NCI-H526 treated with DMSO at 0.1 percent for 48 hours (cell line): ENCODE data around the gene SNX27.

Experiments used
- DNase-seq: peaks from one replicate; lab custom pipeline; 2025; lab: John Stamatoyannopoulos, UW

The SNX27 gene

DNA sequence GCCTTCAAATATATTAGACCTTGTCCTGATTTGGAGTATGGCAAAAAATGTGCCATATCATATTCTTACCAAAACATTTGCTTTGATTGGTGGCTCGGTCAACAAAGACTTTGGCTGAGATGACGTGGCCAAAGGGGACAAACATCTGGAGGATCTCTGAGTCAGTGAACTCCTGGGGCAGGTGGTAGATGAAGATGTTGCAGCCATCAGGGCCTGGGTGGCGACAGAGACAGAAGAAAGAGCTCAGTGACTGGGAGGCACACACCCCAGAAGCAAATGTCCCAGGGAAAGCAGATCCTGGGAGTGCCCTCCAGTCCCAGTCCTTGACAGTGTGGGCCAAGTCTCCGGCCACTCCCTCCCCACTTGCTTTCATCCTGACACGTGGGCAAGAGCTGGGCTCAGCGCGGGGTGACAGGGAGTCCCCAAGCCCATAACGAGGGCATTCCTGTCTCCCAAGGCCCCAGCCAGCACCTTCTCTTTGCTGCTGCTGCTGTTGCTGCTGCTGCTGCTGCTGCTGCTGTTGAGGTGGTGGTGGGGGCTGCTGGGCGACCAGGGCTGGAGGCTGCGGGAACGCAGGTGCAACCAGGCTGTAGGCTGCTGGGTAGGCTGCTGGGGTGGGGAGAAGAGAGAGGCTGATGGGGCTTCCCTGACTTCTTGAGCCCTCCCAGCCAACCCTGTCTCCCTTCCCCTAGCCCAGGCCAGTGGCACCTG, 94.1 kb downstream of the SNX27 start:
- no peak for DNase-seq

DNA sequence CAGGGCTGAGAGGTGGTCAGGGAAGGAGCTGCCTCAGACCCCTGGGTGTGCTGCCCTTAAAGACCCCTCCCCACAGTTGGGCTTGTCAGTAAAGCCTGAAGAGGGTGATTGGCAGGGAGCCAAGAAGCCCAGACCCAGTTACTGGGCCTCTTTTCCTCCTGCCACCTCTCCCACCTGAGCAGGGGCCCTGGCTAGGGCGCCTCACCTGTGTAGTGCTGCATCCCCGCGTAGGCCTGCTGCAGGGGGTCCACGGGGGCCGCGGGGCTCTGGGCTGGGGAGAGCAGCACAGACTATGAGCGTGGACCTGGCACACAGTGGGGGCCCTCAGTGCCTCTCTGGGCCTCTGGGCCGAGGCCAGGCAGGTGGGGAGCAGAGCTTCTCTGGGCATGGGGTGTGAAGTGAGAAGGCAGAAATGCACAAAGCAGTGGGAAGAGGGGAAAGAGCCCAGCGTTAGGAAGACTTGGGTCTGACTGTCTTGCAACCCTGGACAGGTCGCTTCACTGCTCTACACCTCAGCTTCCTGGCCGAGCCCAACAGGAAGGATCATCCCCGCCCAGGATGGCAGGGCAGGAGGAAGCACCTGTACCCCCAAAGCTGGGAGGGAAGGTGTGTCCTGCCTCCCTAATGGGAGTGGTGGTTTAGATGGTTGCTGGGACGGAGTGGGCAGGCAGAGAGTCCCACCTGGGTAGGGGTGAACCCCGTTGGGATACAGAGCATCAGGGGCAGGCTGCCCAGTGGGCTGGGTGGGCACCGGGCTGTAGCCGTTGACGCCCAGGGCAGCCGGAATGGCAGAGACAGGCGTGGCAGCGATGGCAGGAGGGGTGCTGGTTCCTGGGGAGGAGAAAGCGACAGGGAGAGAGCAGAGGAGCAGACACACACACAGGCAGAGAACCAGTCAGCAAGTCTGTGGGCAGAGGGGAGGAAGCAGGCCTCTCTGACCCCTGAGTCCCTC, 94.9 kb downstream of the SNX27 start:
- DNase-seq: no peak

DNA sequence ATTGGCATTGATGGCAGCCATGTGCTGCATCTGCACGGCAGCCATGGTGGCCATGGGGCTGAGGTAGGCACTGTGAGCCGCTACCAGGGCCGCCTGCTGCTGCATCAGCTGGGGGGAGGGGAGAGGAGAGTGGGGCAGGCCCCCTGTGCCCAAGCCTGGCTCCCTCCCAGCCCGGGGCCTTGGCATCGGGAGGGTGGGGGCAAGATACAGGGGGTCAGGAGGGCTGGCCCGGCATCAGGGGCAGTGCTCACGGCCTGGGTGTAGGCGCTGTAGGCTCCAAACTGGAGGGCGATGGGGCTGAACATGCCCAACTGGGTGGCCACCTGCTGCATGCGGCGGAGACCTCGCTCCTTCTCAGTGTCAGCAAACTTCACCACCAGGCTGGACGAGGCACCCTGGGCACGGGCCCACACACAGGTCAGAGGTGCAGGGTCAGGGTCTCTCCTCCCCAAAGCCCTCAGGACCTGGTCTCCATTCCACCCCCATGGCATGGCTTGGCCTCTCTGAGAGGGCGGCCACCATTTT, 95.8 kb downstream of the SNX27 start:
- DNase-seq: no peak

DNA sequence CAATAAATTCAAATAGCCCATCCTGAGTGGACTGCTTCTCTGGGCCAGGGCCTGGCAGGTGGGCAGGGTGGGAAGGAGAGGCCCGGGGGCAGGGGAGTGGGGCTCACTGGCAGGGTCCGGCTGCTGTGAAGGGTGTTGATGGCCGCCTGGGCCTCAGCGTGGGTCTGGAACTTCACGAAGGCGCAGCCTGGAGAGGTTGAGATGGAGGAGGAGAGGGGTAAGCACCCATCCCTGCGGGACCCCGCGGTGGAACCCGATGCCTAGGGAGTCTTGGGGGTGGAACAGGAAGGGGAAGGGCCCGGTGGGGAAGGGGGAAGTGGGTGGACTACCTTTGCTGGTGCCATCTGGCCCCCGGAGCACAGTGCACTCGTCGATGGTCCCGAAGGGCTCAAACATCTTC, 97.0 kb downstream of the SNX27 start:
- no peak for DNase-seq

DNA sequence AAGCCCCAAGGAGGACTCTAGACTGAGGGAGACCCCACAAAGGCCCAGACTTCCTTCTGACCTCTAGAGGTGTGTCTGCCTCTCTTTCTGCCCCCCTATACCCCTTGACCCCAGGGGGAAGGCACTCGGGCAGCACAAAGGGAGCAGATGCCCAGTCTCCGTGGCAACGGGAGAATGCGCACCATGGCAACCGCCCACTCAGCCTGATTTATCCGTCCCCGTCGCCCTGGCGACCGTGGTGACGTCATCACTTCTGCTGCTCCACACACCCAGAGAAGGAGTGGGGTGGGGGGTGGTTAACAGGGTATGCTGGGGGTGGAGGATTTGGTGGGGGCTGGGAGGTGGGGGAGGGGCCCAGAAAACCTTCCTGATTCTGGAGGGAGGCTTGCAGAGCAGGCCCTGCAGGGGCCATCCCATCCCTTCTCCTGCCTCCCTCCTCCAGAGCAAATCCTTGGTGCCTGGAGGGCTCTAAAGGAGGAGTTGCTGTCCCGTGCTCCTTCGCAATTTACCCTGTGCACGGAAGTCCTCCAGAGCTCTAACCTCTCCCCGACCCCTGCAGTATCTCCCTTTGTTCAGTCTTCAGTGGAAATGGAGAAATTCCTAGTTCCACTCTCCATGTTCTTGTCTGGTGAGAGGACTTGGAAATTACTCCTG, 98.5 kb downstream of the SNX27 start:
- no peak for DNase-seq

DNA sequence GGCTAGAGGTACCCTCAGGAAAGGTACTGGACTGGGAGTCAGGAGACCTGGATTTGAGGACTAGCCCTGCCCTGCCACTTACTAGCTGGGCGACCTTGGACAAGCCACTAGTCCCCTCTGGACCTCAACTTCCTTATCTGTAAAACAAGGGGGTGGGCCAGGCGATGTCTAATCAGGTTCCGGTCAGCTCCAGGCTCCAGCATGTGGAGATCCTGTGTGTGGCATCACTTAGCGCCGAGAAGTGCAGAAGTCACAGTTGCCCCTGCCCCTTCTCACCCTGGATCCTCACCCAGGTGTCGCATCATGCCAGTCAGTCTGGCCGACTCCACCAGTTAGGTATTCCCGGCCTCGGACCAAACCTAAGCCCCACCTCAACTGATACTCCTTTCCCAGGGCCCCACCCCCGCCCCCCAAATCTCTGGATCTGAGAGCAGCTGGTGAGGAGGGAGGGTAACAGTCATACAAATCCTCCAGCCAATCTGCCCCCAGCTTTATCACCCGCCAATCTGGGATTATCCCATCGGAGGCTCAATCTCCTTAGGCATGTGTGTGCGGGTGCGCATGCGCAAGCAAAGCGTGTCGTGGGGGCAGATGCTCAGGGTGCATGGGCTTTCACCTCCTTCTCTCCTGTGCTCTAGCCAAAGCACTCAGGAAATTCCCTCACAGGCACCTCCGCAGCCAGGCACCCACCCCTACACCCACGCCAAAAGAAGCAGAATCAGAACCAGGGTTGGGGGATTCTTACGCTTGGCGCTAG, 99.4 kb downstream of the SNX27 start:
- no peak for DNase-seq

DNA sequence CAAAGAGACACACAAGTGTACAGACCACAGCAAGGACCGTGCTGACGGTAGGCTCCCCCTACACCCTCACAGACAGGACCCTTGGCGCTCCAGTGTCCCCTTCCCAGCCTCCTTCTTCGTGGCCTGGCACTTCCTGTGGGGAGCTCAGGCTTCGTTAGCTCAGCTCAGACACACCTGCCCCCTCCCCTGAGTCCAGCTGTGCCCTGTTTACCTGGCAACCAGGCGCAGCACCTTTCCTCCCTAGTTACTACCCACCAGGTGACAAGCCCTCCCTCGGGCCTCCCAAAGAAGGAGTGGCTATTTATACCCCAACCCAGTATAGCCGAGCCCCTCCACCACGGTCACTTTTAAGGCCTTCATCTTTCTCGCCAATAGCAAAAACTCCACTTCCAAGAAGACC, 100.1 kb downstream of the SNX27 start:
- peak; percentile 49 for DNase-seq

DNA sequence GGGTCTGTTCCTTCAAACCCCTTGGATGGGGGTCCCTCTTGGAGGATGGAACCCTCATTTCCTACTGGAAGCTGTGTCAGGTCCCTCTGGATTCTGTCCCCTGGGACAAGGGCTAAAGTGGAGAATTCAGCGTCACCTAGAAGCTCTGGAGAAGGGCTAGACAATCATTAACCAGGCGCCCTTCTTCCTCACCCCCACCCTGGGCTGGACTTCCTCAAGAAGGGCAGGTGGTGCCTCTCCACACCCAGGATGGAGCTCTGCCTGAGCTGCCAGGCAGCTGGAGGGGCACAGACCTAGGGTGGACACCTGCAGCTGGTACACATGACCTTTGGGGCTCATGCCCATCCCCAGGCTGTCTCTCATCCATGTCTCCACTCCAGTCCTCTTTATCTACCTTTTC, 101.2 kb downstream of the SNX27 start:
- peak; percentile 74 for DNase-seq

DNA sequence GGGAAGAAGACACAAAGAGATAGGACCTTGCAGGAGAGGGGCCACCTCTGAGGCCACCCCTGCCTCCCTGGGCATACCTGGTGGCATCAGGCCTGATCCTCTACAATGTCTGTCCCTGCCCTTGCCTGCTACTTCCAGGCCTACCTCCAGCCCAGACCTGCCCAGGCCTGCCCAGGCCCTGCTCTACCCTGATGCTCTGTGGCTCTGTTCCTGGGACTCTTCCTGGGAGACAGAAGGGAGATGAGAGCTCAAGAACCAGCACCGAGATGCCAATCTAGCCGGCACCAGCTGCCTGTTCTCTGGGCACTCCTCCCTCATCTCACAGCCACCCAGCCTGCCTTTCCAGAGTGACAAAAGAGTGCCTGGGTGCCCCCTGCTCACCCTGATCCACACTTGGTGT, 102.0 kb downstream of the SNX27 start:
- peak; percentile 55 for DNase-seq

DNA sequence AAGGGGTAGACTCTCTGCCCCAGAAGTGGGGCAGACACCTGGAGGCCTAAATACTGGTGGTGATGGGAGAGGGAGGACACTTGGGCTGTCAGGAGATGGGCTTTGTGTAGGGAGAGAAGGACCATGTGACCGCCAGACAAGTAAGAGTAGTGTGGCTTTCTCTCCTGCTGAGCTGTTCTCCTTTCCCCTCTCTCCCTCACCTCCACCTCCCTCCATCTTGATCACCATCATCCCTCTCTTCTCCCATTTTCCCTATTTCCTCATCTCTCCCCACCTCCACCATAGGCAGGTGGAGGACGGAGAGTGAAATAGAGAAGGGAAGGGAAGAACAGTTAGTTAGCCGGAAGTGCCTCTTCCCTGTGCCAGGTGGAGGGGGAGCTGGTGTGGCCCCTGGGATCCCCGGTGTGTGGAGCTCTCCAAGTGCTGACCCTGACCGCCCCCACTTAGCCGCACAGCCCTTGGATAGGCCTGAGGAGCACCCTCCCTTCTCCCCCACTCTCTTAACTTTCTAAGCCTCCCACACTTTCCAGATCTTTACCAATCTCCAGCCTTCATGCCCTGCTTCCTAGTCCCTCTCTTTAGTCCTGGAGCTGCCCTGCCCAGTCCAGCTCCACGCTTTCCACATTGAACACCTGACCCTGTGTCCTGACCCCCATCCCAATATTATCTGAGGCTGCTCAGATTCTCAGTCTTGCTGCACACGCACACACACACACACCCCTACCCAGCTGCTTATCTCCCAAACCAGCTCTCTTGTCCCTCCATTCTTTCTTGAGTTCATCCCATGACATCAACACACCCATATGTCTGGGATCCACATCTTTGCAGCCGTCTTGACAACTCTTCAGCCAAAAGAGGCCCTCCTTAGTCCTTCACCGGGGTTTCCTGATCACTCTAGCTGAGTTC, 103.2 kb downstream of the SNX27 start:
- no peak for DNase-seq

DNA sequence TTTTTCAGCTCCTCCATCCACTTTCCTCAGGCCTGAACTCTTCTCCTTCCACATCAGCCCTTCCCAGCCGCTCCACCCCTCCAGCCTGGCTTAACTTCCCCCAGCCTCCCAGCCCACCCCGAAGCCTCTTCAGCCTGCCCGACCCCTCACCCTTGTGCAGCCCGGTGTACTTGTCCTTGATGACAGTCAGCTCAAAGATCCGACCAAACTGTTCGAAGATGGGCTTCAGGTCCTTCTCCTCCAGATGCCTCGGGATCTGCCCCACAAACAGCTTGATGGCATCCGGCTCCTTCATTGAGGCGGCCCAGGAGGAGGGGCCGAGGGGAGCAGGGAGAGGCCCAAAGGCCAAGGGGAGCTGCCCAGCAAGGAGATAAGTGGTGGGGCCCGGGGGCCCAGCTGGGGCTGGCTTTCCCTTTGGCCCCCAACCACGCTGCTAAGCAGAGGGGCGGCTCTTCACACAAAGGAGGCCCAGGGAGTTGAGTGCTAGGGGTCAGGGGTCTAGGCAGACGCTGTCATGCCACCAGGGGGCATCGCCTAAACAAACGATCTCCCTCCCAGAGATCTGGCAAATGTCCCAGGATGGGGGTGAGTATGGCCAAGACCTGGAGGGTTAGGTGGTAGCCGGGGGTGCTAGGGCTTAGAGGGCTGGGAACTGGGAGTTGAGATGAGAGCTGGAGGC, 104.0 kb downstream of the SNX27 start:
- DNase-seq: peak; percentile 67

DNA sequence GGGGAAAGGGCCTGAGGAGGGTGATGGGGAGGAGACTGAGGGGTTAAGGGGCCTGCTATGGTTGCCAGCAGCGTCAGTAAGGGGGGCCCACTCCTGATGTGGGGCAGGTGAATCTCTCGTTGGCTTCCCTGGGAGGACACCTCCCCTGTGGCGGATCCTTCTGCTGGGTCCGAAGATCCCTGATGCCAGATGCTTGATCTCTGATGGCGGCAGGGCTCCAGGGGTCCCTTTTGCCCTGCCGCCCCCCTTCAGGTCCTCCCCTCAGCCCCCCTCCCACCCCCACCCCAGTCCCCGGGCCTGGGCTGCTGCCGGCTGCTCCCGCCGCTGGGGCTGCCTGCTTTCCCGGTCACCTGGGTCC, 104.5 kb downstream of the SNX27 start:
- no peak for DNase-seq

DNA sequence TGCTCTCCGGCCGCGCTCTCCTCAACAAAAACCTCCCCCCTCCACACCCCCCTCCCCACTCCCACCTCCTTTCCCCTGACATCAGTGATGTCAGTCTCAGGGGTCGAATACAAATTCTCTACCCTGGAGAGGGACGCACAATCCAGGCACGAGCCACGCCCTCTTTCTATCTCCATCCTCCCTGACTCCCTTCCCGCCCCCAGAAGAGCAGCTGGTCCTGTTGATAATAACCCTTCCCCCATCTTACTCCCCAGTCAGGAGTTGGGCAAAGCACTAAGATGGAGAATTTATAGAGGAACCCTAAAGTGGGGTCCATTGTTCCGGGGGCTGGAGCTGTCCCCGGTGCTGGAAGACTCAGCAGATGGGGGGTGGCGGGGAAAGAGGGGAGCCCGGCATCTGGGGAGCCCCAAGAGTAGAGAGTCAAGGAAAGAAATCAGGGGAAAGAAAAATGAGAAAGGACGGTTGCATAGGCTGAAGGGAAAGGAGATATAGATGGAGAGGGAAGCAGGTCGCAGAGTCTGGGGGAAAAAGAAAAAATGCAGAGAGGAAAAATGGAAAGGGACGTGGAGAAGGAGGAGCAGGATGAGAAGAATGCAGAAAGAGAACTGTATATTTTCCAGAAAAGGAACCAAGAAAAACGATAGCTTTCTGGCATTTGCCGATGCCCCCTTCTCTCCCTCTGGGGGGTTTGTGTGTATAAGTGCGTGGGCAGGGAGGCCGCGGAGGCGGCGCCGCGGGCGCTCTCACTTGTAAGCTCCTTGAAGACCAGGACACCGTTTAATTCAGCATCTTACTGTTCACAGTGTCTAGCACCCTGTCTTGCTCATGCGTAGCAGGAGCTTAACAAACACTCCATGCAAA, 105.2 kb downstream of the SNX27 start, which contains the start of gene CELF3:
CELF3 (minus strand) TSS at position 33 of the 861 bp plus-strand sequence. CDS start 783 bp downstream, outside the sequence.
- DNase-seq: peak; percentile 100

DNA sequence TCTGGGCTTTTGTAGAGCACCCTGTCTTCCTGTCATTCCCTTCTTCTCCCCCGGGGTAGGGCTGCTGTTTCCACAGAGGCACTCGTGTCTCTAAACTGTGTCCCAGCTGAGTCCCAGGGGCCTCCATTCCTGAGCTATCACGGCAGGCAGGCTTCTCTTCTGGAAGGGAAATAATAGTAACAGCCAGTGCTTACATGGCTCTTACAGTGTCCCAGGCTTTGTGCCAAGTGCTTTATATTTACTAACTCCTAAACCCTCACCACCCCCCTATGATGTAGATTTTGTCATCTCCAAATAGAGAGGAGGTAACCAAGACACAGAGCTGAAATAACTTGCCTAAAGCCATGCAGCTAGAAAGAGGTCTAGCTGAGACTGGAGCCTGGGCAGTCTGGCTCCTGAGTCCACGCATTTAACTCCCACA, 106.2 kb downstream of the SNX27 start:
- DNase-seq: no peak

DNA sequence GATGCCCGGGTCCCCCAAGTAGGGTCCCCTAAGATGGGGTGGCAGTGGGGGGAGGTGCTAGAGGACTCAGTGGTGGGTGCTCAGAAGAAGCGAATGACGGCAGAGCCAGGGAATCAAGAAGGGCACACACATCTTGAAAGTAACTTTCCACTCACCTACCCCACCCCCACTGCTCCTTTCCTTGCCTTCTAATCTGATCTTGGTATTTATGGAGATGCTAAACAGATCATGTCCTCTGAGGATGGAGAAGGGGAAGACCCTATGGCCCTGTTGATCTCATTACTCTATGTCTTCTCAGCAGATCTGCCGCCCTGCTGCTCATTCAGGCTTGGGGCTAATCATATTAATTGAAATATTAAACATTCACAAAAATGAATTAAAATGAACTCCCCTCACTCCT, 106.8 kb downstream of the SNX27 start:
- no peak for DNase-seq

DNA sequence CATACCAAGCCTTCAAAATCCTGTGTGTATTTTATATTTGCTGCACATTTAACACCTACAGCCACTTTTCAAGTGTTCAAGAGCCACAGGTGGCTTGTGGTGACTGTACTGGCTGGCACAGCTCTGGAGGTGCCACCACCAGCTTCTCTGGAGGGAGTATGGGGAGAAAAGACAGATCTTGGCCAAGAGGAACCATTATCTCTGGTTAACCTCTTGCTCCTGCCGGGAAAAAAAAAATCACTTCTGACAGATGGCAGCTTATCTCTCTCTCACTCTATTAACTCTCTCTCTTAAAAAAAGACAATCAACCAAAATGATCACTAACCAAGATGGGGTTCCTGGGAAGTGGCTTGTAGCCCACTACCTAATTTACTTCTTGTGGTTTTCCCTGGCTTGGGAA, 108.3 kb downstream of the SNX27 start:
- DNase-seq: no peak

DNA sequence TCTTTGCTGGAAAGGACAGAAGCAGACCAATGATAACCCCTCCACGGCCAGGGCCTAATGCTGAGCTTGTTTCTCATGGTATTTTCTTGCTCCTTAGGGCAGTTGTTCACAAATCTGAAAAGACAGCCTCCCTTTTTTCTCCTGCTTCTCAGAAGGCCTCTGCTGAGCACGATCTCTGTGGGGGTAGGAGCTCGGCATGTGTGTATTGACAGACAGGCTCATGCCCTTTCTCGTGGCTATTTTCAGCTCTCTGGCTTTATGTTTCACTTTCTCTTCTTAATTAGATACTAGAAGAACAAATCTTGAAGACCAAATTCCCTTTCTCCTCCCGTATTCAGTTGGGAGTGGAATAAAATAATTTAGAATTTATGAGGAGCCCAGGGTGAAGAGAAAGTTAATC, 108.7 kb downstream of the SNX27 start:
- no peak for DNase-seq

DNA sequence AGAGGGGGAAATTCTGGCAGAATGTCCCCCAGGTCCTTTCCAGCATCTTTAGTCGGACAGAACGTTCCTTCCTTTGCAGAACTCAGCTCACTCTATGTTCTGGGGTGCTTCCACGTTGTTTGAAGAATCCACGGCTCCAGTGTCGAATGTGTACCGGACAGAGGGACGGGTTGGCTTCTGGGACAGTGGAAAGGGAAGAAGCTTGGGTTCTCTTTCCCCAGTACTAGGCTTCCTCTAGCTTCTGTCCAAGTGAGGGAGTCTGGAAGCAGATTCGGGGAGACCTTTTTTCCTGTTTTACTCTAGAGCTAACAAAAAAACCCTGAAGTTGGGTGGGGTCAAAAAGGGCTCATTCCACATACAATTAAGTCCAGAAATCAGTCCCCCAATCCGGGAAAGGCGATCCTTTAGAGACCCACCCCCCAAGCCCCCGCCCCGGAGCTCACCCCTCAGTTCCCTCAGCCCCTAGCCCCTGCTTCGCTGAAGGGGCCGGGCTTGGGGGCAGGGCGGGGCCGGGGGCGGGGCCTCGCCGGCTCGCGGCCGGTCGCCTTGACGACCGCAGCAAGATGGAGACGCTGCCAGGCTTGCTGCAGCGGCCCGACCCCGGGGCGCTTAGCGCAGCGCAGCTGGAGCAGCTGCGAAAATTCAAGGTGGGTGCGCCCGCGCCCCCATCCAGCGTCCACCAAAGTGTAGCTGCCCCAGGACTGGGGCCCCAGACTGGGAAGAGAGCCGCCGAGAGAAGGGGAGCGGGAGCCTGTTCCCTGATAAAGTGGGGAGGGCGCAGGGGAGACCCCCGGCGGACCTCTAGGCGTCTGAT, 109.3 kb downstream of the SNX27 start, which contains the start of gene RIIAD1:
RIIAD1 (plus strand) TSS at position 549 of the 814 bp plus-strand sequence; CDS start at position 564, 15 bp downstream.
- no peak for DNase-seq
